Middle frontal gyrus (tissue), 1 donor: ENCODE results near the gene ZSWIM4.
"Not testable (repeated sequence)": the region's sequence is repeated elsewhere in the genome, so short reads cannot be mapped to it uniquely, and the experiment has no call there.

Experiments used
- DNase-seq: peaks from one replicate; pipeline ENCODE4 v3.0.0-alpha.2; 2015; ENCODE audit warnings: low spot score; ENCODE audit errors: extremely low spot score

The ZSWIM4 gene

DNA sequence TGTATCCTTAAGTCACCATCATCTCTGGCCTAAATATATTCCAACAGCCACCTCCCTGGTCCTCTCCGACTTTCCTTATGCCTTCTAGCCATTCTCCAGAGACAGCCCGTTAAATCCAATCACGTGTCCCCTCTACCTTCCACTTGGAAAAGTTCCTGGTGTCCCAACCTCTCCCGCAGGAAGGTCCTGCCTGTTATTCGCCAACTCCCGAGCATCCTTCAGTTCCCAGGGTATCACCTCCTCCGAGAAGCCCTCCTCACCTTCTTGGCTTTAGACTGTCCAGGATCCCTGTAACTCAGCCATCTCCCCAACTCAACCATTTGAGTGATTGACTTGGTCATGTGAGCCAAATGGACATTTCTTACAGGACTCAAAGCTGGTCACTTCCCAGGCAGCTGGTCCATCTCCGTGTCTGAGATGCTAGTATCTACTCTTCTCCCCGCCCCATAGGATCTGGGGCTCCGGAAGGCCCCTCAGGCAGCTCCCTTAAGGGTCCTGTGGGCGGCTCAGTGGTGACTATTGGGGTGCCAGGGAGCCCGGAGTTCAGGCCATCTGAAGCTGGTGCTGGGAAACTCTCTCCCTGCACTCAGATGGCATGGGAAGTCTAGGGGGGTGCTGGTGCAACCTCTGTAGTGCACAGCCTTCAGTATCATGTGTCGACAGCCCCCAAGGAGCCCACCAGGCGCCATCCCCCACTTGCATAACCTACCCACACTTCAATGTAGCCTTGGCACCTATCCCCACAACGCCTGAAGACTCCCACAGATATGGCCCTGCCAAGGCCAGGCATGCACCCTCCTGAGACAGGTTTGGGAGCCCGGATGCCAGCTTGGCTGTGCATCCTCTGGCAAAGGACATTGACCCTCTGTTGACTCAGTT is 53.8 kb downstream of the ZSWIM4 start:
- no peak for DNase-seq

DNA sequence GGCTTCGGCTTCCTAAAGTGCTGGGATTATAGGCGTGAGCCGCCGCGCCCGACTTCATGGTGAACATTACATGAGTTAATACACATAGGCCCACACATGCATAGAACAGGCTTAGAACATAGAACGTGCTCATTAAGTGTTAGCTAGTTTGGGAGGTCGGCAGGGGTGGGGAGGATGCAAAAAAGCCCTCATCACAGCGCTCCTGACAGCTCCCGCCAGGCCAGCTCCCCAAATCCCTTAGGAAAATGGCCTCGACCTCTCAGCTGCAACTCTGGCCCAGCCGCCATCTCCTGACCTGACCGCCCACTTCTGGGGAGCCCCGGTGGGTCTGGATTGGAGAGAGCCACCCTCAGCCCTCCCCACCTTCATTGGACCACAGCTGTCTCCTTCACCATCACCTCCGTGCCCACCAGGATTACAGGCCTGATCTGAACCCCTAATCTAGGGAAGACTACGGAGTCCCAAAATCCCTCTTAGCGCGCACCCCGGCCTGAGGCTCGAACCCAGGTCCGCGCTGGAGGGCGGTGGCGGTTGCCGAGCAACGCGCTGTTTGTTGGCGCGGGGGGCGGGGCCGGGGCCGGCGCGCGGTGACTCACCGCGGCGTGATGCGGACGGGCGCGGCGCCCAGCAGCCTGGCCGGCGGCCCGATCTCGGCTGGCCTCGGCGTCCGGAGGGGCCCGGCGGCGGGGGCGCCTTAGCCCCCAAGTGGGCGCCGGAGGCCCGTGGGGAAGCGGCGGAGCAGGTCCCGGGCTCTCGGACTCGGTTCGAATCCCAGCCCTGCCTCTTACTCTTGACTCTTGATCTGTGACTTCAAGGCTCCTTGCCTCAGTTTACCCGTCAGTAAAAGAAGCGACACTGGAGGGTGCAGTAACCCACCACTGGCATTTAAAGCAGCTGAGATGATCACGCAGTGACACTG is 55.0 kb downstream of the ZSWIM4 start:
- no peak for DNase-seq

DNA sequence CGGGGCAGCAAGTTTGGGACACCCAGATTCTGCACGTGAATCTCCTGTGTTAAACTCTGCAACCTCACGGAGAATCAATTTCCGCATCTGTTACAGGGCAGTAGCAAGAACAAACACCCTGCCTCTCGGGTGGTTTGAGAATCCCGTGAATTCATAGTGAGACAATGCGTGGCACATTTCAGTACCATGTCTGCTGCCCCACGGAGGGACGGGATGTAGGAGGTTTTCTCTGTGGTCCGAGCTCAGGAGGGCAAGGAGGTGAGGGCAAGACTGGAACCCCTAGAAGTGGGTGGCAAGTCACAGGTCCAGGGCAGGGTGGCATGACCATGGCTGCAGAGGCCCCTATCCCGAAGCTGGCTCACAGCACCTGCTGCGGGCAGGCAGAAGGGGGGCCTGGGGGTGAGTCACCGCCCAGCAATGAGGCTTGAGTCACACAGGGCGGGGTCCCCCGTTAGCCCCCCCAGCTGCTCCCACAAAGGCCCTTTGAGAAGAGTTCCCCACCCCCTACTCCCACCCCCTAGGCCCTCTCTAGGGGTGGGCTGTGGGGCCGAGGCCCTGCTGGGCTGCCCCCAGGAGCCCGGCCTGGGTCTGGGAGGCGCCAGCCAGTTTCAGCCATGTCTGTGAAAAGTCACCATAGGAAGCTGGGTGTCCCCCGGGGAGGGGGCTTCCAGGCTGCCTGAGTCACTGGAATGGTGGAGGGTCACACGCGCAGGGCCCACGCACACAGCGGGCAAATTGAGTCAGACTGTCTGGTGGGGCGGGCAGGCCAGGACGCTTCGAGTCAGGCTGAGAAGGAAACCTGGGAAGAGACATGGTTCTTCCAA is 55.9 kb downstream of the ZSWIM4 start:
- no peak for DNase-seq

DNA sequence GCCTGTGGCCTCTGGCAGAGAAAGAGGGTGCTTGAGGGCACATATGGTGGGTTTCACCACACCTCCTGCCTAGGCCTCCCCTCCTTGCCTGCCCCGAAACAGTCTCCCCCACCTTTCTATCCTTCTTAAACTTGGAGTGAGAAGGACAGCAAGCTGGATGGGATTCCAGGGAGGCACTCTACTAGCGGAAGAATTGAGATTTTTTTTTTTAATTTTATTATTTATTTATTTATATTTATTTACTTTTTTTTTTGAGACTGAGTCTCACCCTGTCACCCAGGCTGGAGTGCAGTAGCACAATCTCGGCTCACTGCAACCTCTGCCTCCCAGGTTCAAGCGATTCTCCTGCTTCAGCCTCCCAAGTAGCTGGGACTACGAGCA is 56.5 kb downstream of the ZSWIM4 start:
- DNase-seq: not testable (repeated sequence)

DNA sequence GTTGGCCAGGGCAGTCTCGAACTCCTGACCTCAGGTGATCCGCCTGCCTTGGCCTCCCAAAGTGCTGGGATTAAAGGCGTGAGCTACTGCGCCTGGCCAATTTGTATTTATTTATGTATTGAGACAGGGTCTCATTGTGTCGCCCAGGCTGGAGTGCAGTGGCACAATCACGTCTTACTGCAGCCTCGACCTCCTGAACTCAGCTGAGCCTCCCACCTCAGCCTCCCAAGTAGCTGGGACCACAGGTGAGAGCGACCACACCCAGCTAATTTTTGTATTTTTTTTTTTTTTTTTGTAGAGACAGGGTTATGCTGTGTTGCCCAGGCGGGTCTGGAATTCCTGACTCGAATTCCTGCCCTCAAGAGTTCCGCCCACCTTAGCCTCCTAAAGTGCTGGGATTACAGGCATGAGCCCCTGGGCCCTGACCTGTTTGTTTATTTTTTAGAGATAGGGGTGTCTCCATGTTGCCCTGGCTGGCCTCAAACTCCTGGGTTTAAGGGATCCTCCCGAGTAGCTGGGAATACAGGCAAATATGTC is 57.0 kb downstream of the ZSWIM4 start:
- not testable (repeated sequence) for DNase-seq

DNA sequence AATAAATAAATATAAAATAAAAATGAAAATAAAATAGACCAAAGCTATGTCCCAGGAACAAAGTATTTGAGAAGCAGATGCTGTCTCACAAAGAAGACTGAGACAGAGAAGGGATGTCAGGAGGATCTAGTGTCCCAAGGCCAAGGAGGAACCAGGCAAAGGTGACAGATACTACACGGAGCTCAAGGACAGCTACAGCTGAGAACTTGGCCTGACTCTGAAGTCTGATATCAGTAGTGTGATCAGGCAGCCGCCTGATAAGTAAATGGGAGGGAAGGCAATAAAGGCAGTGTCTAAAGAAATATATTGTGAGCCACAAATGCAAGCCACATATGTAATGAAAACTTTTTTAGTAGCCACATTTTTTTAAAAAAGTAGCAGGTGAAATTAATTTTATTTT is 61.3 kb downstream of the ZSWIM4 start:
- DNase-seq: no peak

DNA sequence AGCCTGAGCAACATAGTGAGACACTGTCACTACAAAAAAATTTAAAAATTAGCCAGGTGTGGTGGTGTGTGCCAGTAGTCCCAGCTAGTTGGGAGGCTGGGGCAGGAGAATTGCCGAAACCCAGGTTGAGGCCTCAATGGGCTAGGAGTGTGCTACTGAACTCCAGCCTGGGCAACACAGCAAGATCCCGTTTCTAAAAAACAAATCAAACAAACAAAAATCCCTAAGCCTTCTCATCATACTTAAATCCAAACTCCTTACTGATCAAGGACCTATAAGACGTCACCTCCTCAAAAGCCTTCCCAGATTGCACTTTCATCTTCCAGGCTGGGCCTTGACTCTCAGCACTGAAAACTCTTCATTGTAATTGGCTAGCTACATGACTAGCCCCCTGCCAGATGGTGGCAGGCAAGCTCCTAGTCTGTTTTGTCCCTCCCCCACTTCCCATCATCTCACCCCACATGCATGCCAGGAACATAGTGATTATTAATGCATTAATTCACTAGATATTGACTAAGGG is 64.2 kb downstream of the ZSWIM4 start:
- DNase-seq: no peak

DNA sequence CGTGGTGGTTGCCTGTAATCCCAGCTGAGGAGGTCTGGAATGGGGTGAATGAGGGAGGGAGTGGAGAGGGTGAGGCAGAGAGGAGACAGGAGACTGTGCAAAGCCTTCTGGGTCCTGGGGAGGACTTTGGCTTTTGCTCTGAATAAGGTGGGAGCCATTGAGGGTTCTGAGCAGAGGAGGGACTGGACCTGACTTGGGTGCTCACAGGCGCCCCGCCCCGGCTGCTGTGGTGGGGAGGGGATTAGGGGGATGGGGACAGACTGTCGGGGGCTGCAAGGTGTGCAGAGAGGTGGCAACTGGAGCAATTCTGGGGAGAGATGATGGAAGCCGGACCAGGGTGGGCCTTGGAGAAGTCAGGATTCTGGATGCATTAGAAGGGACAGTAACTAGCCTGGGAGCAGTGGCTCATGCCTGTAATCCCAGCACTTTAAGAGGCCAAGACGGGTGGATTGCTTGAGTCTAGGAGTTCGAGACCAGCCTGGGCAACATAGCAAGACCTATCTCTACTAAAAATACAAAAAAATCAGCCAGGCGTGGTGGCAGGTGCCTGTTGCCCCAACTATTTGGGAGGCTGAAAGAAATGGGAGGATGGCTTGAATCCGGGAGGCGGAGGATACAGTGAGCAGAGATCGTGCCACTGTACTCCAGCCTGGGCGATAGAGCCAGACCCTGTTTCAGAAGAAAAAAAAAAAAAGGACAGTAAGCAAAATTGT is 65.6 kb downstream of the ZSWIM4 start:
- no peak for DNase-seq

DNA sequence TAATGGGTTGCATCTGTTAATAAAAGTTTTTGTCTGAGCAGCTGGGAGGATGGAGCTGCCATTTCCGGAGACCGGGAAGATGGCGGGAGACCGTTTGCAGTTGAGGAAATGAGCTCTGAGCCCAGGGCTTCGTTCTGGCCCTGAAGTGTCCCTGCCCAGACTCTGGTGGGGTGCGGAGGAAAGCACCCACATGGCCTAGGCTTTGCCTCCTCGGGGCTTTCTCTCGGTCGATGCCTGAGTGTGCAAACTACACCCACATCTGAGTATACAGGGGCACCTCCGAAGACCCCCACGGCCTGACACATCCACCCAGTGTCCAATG is 66.1 kb downstream of the ZSWIM4 start:
- no peak for DNase-seq

DNA sequence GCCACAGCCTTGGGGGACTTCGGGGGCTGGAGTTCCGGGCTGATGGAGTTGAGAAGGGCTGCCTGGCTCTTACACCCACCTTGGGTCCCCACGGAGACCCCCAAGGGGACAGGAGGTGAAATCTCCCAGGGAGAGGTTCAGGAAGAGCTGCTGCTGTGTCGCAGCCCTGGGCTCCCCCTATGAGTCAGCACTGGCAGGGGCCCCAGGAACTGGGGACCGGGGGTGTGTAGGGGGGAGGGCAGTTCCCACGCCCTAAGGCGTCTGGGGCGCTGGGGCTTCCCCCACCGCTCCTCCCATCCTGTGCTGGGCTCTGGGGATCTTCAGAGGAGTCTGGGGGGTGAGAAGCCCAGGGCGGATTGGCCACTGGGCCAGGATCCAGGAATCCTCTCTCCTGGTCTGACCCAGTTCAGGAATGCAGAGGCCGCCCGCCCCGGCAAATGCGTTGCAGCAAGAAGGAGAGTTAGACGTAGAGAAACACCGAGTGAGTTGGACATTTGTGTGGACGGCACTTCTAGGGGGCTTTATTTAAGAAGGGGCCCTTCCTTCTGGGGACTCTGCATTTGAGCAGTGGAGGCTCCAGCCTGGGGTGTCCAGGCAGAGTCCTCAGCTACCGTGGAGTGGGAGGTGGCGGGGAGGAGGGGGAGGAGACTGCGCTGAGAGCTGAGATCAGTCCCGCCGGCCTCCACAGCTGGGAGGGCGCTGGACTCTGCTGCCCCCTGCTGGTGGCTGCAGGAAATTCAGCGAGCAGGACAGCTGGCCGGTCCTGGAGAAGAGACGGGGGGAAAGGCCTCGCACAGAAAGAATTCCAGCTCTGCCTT is 66.7 kb downstream of the ZSWIM4 start:
- DNase-seq: peak; percentile 90

DNA sequence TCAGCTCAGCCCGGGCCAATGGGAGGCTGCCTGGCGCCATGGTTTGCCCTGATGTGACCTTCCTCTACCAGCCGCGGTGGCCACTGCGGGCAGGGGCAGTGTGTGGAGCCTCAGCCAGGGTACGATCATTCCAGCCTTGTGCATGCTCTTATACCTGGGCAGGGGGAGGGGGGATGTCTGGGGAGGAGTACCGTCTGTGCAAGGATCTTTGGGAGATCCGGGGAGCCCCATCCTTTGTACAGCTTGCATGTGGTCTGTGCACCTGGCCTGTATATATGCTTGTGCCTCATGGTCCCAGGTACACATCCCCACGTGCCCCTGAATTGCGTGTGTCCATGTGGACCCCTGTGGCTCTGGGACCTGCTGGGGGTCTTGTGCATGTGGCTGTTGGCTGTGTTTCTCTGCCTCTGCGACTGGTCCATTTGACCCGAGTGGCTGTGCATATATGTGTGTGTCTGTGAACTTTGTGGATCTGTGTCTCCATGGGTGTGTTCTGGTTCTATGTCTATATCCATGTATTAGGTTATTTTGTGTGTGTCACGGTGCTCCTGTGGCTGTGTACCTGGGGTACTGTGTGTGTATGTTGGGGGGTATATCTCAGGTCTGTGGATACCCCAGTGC is 68.9 kb downstream of the ZSWIM4 start:
- no peak for DNase-seq

DNA sequence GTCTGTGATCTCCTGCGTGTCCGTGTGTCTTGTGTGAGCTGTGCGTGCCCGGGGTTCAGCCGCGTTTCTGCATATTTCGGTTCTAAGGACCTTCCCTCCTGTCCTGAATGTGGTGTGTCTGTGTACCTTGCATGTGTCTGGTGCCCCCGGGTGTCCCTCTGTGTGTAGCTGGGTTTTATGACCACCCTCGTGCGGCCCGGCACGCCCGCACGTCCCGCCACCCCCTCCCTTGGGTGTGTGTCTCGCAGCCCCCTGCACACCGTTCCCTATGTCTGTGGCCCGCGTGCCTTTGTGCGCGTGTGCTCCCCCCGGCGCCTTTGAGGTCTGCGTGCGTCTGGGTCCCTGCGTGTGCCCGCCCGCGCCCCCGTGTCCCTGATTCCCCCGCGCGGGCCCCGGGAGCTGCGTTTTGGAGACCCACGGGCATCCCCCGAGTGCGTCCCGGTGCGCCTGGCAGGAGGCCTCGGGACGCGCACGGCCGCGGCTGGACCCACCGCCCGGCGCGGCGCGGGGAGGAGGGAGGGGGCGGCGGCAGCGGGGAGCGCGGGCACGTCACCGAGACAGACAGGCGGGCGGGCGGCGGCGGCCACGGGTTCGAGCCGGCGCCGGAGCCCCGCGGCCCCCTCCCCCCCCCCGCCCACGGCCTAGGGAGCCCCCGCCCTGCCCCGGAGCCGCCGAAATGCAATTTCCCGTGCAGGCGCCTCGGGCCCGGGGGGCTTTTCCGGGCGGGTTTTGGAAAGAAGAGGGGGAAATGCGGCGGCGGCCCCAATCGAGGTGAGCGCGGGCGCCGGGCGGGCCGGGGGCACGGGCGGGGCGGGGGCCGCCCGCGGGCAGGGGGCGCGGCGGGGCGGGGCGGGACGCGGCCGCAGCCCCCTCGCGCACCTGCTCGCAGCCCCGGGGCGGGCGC is 69.7 kb downstream of the ZSWIM4 start:
- no peak for DNase-seq

DNA sequence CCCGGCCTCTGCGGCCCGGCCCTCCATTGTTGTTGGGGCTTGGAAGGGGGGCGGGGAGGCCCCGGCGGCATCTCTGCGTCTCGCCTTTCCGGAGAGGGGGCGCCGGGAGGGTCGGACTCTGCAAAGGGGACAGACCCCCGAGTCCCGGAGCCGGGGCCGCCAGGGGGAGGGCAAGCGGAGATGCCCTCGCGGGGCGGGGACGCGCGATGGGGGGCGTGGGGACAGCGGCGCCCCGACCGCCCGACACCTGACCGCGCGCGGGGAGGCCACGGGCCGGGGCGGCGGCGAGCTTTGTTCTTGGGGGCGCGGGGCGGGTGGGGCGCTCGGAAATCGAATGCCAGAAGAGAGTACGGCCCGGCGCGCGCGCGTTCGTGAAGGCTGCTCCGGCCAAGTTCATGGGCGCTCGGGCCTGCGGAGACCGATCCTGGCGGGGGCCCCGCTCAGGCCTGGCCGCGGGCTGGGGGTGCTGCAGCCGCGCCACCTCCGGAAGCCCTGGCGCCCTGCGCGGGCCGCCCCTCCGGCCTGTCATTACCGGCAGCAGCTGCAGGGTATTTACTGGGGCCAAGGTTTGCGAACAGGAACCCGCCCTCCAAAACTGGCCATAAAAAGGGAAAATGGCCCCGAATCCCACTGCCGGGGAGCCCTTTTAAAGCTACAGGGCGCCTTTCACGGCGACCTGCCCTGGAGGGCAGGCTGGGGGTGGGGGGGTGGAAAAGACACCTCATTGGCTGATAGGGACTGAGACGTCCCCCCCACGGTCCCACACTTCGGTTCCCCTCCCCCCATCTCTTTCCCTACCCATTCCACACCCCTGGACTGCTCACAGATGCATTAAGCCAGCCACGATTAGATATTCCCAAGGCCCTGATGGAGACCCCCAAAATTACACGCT is 70.6 kb downstream of the ZSWIM4 start:
- DNase-seq: no peak

DNA sequence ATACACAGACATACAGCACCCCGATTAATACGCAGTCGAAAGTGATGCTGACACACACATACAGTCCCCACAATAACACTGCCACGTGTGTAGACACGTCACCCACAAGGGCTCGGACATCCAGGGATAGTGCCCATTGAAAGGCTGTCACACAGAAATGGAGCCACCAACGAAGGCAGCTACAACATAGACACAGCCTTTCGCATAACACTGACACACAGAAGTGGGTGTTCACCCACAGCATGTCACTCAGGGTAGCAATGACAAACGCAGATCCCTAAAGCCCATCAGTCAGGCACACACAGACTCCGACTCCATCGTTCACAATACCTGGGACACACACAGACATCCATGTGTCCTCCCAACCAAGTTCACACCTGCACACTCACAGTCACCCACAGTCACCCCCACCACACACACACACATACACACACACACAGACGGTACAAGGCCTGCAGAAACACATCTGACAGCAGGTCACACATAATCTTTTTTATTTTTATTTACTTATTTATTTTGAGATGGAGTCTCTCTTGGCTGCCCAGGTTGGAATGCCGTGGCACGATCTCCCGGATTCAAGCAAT is 71.3 kb downstream of the ZSWIM4 start:
- DNase-seq: no peak

DNA sequence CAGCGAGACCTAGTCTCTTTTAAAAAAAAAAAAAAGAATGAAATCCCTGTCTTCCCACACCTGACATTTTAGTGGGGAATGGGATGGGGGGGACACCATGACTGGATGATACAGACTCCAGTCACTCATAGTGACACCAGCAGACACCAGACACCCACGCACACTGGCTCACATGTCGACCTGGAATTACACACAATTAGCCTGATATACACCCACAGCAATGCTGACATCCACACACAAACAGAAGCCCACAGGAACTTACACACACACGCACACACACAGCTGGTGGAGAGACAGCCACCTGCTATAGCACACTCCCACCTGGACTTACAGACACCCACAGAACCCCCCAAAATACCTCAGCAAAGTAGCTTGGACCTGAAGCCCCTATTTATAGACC is 73.4 kb downstream of the ZSWIM4 start:
- no peak for DNase-seq

DNA sequence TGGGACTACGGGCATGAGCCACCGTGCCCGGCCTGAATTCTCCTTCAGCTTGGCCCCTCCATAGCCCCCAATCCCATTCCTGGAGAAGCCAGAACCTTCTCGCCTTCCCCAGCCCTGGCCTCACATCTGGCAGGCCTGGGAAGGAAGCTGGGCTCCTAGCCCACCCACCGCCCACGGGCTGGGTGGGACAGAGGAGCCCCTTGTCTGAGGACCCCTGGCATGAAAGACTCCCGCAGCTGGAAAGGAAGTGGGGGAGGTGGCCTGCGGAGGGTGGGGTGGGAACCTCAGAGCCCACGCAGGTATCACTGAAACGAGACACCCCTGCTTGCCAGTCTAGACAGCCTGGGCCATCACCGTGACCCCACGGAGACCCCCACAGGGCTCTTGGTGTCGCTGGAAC is 74.0 kb downstream of the ZSWIM4 start:
- no peak for DNase-seq

DNA sequence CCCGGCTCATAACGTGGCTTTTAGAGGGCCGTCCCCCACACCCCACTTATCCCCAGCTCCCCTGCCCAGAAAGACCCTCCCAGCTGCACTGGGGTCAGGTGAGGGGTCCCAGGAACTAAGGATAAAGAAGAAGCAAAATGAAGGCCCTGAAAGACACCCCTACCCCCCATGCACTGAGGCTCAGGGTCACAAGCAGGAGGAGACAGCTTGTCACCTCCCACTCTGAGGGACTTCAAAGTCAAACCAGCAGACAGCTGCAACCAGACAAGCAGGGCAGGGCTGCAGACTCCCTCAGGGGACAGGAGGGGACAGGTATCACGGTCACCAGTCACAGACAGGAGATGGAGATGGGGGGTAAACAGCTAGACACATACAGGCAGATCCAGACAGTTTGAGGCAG is 75.6 kb downstream of the ZSWIM4 start:
- no peak for DNase-seq
